HPDE6-E6E7 (cell line): Measurements from ENCODE around the gene HPCAL1.

Experiments
- DNase-seq: peaks from one replicate; pipeline ENCODE4 v3.0.0; 2011; ENCODE audit warnings: missing footprints; ENCODE audit errors: extremely low spot score

Gene HPCAL1

DNA sequence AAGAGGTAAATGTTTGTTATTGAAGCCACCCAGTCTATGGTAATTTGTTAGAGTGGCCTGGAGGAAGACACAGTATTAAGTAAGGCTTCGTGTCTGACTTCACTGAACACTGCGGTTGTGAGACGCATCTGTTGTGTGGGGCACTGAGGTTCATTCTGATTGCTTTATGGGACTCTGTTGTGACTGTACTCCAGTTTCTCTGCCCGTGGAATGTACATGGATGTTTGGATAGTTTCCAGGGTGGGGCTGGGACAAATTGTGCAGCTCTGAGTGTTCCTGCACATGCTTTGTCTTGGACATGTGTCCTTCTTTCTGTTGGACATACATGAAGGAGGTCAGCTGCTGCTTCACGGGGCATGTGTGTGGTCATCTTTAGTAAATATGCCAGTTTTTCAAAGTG, 86.9 kb downstream of the HPCAL1 start:
- no peak for DNase-seq

DNA sequence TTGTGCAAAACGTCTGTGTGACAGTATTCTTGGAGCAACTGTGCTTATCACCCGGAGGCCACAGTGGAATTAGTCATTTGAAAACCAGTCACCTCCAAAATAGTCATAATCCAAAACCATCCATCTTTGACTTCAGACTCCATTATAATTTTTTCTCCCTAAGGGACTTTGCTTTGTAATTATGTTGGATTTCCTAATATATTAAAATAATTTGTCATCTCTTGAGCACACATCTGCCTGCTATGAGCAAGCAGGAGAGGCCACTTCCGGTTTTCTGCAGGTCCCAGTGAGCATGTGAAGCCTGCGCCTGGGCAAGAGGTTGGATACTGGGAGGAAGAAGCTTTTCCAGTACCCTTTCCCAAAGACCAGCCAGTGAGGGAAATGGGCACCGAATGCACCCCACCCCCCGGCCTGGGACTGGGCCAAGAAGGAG, 87.7 kb downstream of the HPCAL1 start:
- DNase-seq, result no peak

DNA sequence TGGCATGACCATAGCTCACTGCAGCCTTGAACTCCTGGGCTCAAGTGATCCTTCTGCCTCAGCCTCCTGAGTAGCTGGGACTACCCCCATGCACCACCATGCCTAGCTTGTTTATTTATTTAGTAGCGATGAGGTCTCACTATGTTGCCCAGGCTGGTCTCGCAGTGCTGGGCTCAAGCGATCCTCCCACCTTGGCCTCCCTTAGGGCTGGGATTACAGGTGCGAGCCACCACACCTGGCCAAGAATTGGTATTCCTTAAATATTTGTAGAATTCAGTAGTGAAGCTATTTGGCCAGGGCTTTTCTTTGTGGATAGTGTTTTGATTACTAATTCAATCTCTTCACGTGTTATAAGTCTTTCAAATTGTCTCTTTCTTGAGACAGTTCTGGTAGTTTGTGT, 89.4 kb downstream of the HPCAL1 start:
- no peak for DNase-seq

DNA sequence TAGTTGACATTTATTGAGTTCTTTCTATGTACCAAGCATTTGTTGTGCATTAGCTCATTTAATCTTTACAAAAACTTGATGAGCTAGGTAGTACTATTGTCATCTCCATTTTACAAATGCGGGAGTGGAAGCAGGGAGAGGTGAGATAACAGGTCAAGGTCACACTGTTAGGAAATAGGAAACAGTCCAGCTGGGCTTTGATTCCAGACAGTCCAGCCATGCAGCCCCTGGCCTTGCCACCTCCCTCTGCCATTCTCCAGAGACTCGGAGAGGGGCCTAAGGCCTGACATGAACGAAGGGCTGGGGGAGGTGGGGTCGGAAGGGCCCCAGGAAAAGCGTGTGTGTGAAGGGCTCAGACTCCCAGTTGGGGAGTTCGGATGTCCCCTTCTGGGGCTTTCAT, 89.8 kb downstream of the HPCAL1 start:
- no peak for DNase-seq

DNA sequence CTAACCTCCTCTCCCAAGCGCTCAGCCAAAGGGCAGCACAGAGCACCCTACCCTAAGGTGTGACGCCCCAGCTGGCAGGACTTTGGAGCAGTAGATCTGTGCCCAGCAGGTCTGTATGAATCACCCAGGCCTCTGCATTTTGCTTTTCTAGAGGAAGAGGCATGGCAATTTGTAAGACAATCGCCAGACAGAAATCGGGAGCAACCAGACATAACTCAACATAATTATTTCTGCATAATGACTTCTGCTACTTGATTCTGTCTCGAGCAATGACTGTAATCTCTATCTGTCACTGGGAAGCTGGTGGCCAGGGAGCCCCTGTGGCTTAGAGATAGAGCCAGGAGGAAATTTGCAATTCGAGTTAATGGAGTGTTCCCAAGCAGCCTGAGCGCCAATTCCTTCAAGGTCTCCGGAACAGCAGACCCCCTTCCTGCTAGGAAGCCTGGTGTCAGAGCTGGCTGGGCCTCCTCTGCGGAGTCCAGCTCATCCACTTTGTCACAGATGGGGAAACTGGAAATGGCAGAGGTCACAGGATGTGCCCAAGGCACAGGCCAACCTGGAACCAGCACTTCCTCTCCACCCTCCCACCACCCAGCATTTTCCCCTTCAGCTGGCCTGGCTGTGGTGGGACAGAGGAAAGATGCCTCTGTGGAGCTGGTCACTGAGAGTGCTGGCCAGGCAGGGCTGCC, 90.4 kb downstream of the HPCAL1 start:
- DNase-seq, result no peak

DNA sequence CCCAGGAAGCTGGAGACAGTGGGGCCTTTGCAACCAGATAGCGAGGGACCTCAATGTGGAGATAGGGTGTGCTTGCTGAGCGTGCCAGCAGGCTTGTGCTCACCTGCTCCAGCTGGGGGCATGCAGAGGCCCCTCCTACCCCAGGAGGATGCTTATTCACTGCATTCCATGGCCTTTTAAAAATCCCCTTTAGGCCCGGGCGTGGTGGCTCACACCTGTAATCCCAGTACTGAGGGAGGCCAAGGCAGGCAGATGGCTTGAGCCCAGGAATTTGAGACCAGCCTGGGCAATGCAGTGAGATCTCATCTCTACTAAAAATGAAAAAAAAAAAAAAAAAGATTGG, 90.9 kb downstream of the HPCAL1 start:
- no peak for DNase-seq

DNA sequence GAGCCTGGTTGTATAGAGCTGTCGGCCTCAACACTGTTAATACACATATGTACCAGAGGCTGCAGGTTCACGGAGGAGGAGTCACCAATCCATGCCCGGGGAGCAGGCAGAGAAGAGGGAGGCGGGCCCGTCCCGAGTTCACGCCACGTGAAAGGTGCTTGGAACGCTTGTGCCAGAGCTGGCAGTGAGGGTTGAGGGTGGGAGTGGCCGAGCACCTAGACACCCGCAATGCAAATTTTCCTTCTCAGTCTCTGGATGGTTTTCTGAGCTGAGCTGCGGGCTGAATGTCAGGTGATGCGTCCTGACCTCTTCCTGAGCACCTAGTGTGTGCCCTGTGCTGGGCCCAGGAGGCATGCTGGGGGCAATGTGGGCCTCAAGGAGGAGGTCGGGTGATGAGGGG, 93.2 kb downstream of the HPCAL1 start:
- no peak for DNase-seq

DNA sequence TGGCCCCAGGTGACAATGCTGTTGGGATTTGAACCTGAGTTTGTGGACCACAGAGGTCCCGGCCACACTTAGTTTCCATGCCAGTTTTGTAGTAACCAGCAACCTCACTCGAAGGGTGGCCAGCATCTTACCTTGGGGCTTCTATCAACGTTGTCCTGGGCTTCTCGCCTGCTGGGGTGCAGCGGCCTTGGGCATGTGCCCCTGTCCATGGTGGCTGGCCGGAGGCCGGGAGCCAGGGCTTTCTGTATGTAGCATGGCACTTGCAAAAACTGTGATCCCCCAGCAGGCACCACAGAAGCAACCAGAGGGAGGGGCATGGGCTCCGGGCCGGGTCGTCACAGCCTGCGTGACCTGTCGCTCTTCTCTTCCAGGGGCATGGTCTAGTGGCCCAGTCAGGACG, 93.8 kb downstream of the HPCAL1 start:
- DNase-seq, result no peak

DNA sequence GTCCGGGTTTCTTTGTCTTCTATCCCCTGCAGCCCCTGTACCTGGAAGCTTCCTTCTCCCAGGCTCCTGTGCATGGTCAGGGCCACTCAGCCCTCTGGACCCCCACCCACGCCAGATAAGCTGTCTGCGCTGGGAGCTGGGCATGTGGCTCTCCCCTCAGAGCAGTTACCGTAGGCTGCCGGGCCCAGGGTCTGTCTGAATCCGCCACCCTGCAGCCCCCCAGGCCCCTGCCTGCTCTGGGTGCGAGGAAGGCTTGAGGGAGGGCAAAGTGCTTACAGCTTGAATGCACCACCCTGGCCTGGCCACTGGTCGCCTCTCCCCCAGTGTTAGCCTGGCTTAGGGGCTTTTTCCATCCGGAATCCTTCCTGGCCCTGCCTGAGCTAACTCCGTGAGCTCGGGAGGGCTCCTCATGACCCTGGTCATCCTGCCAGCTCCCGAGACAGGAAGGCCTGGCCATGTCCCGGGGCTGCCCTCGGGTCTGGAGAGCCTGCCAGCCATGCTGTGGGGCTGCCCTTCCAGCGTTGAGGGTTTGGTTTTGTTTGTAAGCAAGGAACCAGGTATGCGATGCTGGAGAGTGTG, 94.7 kb downstream of the HPCAL1 start:
- no peak for DNase-seq

DNA sequence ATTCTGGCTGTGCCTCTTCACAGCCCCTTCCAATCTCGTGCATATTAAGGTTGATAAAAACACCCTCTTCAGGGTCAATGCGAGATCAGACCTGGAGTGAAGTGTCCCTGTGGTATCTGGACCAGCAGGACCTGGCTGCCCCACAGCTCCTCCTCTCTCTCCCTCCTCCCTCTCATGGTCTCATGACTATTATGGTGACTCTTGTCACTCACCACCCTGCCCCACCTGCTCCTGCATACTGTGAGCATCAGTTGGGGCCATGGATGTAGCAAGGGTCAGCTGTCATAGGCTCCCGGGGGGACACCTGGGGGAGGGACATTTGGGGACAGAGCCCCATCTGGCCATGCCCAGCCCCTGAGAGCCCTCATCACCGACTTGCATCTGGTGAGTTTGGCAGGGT, 95.2 kb downstream of the HPCAL1 start:
- no peak for DNase-seq

DNA sequence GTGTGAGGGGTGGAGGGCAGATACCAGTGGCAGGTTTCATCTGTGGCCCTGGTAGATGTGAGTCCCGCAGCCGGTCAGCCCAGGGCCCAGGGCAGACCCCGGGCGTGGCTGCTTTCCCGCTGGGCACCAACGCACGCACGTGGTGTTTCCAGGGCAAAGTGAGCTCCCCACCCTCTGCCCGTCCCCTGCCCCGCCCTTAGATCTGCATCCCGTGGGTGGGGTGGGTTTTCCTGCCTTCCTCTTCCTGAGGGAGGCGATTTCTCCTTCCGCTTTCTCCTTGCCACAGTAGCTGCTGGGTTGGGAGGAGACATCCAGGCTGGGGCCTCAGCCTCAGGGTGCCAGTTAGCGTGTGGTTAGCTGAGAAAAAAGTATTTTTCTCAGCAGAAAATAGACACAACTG, 95.8 kb downstream of the HPCAL1 start:
- DNase-seq, result no peak

DNA sequence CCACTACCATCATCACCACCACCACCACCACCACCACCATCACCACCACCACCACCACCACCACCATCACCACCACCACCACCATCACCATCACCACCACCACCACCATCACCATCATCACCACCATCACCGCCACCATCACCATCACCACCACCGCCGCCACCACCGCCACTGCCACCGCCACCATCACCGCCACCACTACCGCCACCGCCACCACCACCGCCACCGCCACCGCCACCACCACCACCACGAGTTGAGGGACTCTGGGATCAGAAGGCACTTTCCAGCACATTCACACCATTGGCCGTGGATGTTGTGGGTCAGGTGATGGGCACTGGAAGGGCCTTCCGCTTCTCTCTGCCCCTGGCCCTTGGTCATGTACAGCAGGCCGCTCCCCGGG, 96.7 kb downstream of the HPCAL1 start:
- no peak for DNase-seq

DNA sequence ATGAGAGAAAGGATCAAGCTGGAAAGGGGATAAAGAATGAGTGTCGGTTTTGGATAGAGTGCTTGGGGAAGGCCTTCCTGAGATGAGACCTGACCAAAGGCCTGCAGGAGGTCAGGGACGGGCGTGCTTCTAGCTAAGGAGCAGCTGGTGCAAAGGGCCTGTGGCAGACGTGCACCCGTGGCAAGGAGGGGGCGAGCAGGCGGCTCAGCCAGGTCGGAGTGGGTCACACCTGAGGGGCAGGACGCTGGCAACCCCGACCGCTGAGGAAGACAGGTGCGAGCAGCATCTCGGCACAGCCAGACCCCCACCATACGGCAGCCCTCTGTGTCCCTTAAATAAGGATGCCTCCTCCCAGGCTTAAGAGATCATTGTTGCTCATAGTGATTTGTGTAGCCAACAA, 97.3 kb downstream of the HPCAL1 start:
- no peak for DNase-seq

DNA sequence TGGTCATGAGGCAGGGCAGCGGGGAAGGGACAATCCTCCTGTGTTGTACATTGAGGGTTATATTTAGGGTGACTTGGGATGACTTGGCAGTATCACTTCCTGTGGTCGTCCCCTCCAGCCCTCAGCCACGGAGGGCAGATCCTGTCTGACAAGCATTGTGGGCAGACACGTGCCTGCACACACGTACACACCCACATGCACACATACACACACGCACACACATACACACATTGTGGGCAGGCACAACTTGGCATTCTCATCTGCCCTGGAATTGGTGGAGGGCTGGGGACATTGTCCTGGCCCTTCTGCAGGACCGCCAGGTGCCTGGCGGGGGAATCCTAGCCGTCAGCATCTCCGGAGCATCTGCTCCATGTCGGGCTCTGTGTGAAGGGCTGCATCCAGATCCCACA, 97.9 kb downstream of the HPCAL1 start:
- DNase-seq, result no peak

DNA sequence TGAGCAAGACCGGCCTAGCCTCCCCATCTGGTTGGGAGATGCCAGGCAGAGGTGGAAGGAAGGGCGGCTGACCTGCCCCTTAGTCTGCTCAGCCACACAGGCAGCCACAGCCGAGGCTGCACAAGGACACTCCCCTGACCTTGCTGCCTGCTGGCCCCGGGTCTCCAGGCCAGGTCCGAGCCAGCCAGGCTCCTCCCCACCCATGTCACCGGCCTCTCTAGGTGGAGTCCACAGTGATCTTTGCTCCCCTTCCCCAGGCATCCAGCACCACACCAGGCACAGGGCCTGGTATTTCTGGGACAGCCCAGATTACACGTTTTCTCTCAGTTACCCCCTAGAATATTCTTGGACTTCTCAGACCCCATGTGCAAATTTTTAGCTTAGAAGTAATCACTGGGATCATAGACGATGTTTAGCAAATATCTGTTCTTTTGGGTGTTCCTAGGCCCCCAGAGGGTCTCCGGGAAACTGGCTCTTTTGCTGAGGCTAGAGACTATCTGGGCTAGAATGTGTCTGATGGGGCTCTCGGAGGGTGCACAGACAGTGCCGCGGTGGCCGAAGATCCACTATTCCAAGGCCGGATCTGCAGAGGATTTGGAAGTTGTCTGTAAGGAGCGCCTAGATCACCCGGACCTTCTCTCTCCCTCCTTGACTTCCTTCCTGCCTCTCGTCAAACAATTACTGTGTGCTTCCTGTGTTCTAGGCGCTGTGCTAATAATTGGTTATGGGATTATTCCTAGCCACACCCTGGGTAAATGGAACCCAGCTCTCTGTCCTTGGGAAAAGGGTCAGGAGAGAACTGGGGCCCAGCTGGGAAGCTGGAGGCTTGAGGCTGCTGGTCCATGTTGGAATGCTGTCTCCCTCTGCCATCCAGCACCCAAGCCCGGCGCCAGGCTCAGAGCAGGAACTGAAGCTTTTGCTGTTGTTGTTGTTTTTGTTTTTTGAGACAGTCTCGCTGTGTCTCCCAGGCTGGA, 98.6 kb downstream of the HPCAL1 start:
- no peak for DNase-seq

DNA sequence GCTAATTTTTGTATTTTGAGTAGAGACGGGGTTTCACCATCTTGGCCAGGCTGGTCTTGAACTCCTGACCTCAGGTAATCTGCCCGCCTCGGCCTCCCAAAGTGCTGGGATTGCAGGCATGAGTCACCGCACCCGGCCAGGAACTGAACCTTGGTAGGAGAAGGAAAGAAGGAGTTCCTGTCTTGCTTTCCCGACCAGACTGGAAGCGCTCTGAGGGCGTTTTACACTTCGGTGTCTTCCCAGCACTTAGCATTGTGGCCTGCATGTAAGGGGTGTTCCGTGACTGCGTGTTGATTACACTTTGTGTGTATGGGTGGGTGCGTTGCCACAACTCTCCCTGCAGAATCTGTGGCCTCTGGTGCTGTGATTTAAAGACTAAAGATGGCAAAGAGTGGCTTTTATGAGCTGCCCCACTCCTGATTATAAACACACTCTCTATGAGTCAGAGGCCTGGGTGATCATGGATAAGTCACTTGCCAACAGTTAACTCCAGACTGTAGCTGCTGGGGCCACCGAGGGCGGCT, 99.4 kb downstream of the HPCAL1 start:
- no peak for DNase-seq

DNA sequence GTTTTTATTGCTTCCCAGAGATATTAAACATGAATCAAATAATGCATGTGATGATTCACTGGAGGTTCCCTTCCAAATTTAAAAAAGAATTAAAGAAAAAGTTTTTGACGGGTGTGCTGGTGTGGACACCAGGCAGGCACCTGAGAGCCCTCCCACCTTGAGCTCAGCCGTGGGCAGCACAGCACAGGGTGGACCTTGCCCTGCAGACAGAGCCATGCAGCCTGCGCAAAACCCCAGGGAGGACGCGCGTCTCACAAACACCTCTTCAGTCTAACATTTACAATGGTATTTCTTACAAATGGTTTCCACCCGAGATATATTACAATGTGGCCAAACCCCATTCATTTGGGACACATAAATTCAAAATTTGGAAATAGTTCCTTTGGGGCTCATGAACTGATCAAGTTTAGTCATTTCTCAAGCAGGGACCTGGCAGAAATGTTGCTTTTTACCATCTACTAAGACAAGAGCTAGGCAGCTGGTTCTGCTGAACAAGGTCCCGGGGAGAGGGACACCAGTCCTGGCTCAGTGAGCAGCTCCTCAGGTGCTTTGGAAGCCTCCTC, 100.0 kb downstream of the HPCAL1 start:
- DNase-seq, result no peak

DNA sequence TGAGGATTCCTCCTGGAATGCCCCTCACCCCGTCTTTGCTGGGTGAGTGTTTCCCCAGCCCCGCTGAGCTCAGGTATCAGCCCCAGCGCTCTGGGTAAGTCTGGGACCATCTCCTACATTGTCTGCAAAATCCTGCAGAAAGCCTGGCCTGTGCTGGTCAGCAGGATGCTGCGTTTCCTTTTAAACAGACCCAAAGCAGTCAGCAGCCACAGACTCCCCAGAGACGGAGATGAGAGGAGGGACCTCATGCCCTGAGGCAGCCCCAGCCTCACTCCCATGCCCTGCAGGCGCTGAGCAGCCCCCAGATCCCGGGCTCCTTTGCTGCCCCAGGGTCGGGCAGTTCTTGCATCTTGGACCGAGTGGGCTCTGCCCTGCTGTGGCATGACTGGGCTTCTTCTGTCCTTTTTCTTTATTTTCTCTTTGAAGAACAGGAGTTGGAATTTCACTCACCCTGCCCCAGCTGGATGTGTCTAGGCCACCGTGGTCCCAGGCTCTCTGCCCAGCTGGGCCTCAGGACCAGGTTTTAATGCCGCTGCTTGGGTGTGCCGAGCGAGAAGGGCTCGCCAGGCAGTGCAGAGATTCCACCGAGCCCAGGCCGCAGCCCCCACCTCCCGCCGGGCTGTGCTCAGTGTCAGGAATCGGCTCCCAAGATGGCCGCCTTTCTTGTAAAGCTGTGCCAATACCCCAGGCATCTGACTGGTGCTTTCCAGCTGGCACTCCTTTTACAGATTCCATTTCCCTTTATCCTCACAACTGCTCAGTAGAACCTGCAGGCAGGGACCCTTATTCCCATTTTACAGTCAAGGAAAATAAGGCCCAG, 101.8 kb downstream of the HPCAL1 start:
- DNase-seq, result no peak

DNA sequence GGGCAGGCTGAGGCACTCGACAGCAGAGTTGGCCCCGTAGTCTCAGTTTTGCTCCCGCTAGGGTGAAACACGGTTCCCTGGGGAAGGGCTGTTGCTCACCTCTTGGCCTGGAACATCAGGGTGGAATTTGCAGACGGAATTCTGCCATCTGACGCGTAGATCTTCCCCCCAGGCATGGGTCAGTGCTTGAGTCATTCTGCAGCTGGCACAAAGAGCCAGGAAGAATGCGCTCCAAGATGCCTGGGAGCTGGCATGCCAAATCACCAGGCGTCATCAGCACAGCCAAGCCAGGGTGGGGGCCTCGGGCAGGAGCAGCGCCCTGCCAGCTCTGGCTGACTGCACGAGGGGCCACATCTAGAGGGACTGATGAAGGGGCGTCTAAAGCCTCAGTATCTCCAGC, 102.7 kb downstream of the HPCAL1 start:
- peak; percentile 92 for DNase-seq

DNA sequence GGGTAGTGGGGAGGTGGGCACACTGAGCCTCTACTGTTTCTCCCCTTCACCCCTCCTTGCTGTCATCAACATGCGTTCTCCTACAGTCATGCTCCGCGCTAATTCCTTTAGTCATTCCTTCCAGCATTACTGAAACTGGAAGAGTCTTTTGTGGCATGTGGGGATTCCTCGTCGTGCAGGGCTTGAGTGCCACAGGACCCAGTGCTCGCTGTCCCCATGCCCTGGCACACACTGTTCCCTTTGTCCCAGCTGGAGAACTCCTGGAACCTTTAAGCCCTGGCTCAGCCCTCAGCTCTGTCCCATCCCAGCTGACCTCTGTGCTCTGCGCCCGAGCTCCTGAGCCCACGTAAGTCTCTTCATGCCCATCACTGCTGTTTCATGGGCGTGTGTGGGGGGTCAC, 103.3 kb downstream of the HPCAL1 start:
- DNase-seq, result no peak

DNA sequence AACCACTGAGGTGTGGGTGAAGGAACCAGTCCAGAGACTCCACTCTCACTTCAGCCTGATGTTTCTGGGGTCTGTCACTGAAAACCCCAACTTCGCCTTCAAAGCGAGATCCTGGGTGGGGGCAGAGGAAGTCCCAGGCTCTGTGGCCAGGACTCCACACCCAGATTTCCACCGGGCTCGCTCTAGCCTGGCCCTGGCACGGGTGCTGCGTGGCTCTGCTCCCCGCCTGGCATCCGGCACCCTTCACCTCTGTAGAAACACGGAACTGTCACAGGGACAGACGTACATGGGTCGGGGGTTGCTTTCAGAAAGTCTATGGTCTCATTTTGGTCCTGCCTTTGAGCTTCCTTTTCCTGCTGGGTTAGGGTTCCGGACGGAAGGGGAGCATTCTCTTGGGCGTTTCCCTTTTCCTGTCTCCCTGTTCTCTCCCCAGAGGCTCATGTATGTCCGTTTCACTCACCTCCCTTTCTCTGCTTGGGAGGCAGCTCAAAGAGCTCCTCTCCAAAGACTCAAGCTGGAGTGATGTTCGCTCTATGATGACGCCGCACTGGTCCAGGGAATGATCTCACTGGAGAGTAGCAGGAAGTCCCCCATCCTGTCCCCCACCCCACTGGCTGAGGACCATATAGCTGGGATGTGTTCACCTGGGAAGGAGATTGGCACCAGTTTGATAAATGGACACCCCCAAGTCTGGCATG, 103.9 kb downstream of the HPCAL1 start:
- DNase-seq, result no peak
